ENCODE measurements around the gene AUNIP. TPM values are rescaled to one million over a fixed set of nuclear protein-coding genes. Genes with fewer than 3 reads are reported as not detected.

AUNIP gene
- total RNA-seq, 3 donors from 2014 or later, result 0.28 to 1.5 (median 0.35) TPM

DNA sequence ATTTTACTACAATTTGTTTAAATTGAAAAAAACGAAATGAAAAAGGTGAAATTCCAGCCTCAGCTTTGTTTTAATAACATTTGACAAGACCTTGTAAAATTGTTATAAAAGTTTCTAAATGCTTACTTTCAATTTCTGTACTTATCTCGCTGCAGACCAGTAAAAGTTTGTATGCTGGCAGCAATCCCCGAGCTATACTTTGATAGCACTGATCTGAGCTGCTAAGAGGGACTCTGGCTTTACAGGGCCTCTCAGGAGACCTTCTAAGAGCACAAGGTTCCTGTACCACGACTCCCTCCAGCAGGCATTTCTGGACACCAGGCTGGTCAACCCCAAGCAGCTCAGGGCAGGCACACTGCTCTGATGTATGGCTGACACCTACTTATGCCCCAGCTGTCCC lies 33.9 kb upstream of the AUNIP start:
- no peak for DNase-seq
- no peak for ATAC-seq
- intact Hi-C loops (cut with DNase I, micrococcal nuclease), result no loop called here
- no peaks in the 10 kb centered on the region for H3K9me3 ChIP-seq
- H3K4me3 ChIP-seq, result no peak overlapping the region
- H3K4me1 ChIP-seq (ENCODE audit: low read depth), result peaks cover 13% of the 10 kb centered on the region
- no peaks in the 10 kb centered on the region for H3K36me3 ChIP-seq (ENCODE audit: low read depth)
- TF ChIP-seq CTCF (IDR thresholded peaks at IDR 0.05), result no peak

- peaks cover 13% of the 10 kb centered on the region for H3K4me1 ChIP-seq (ENCODE audit: low read depth)
- no peak for DNase-seq
These were observed 32.3 kb upstream of the AUNIP start for GRCh38 chr1:25891606-25892005.

GRCh38 chr1:25890239-25891034 lies 31.2 kb upstream of the AUNIP start:
- peaks cover 9% of the 10 kb centered on the region for H3K4me1 ChIP-seq (ENCODE audit: low read depth)

More at GRCh38 chr1:25891606-25892005, 32.3 kb upstream of the AUNIP start:
- Histone ChIP-seq H3K36me3 (ENCODE audit: low read depth) (no peaks in the 10 kb centered on the region), H3K4me3 (no peak overlapping the region), H3K9me3 (no peaks in the 10 kb centered on the region)
- ATAC-seq, result no peak
- intact Hi-C loops (cut with DNase I, micrococcal nuclease), result no loop called here
- no peak for TF ChIP-seq CTCF (IDR thresholded peaks at IDR 0.05)

DNA sequence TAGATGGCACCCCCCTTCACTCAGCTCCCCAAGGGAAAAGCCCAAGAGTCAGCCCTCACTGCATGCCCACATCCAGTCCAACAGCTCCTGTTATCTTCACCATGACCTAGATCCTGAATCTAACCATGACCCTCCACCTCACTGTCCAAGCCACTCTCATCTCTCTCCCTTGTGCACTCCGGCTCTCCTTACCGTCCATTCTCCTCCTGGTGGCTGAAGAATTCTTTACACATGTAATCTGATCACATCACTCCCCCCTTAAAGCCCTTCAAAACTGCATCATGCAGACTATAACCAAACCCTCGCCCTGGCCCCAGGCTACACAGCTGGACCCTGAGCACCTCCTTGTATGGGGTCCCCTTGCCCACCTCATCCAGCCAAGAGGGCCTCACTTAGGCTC lies 30.2 kb upstream of the AUNIP start:
- ATAC-seq, result peak; percentile 2
- no peak overlapping the region for H3K4me3 ChIP-seq
- no peak for DNase-seq
- intact Hi-C loops (cut with DNase I, micrococcal nuclease), result no loop called here
- H3K4me1 ChIP-seq (ENCODE audit: low read depth), result peaks cover 9% of the 10 kb centered on the region
- no peaks in the 10 kb centered on the region for H3K36me3 ChIP-seq (ENCODE audit: low read depth)
- TF ChIP-seq CTCF (IDR thresholded peaks at IDR 0.05), result no peak
- no peaks in the 10 kb centered on the region for H3K9me3 ChIP-seq

More at GRCh38 chr1:25890239-25891034, 31.2 kb upstream of the AUNIP start:
- intact Hi-C loops (cut with DNase I, micrococcal nuclease), result no loop called here
- H3K36me3 ChIP-seq (ENCODE audit: low read depth), result no peaks in the 10 kb centered on the region
- H3K4me3 ChIP-seq, result no peak overlapping the region
- no peak for TF ChIP-seq CTCF (IDR thresholded peaks at IDR 0.05)
- no peaks in the 10 kb centered on the region for H3K9me3 ChIP-seq
- ATAC-seq (peak; percentile 86), DNase-seq (peak; percentile 56 to 70 (median 61))

GRCh38 chr1:25888426-25888987 lies 29.2 kb upstream of the AUNIP start:
- no peak overlapping the region for H3K4me3 ChIP-seq
- no peak for TF ChIP-seq CTCF (IDR thresholded peaks at IDR 0.05)
- ATAC-seq, result no peak

More at GRCh38 chr1:25888426-25888987, 29.2 kb upstream of the AUNIP start:
- Histone ChIP-seq H3K4me1 (ENCODE audit: low read depth) (peaks cover 9% of the 10 kb centered on the region), H3K36me3 (ENCODE audit: low read depth) (no peaks in the 10 kb centered on the region), H3K9me3 (no peaks in the 10 kb centered on the region)
- intact Hi-C loops (cut with DNase I, micrococcal nuclease), result no loop called here
- no peak for DNase-seq

Measured in mucosa of descending colon (tissue), 3 donors.